HAP-1 (cell line): ENCODE results near the gene WDR64.

Source experiments
- DNase-seq, 2 experiments: peaks; one replicate each; pipeline ENCODE4 v3.0.0-alpha.2; 2016 to 2020; ENCODE audit warnings: low spot score in 2 of 2
- H3K27me3 ChIP-seq: fragments of 250-450 bp; sonication (Bioruptor Pico); 2 replicates; pipeline ENCODE4 v1.5.1; 2020; ENCODE audit warnings: low read depth, mild to moderate bottlenecking, moderate library complexity
- H3K36me3 ChIP-seq: fragments of 250-450 bp; sonication (Bioruptor Pico); replicated peaks from 2 replicates; pipeline ENCODE4 v1.5.1; 2020; ENCODE audit warnings: mild to moderate bottlenecking
- H3K4me1 ChIP-seq: fragments of 250-450 bp; sonication (Bioruptor Pico); 2 replicates; pipeline ENCODE4 v1.5.1; 2020; ENCODE audit warnings: mild to moderate bottlenecking
- H3K4me3 ChIP-seq: fragments of 250-450 bp; sonication (Bioruptor Pico); 2 replicates; pipeline ENCODE4 v1.5.1; 2020; ENCODE audit warnings: mild to moderate bottlenecking, moderate library complexity
- H3K9me3 ChIP-seq: fragments of 250-450 bp; sonication (Bioruptor Pico); 2 replicates; pipeline ENCODE4 v1.5.1; 2020; ENCODE audit warnings: mild to moderate bottlenecking, moderate library complexity
- in situ Hi-C: fragments of 300-500 bp; cut with MboI; formaldehyde crosslinking; loops from 3 replicates; pipeline ENCODE4 v1.14.3; 2020; ENCODE audit warnings: low sequenced_read_pairs, inconsistent platforms, mixed read lengths

Gene WDR64

GRCh38 chr1:241706257-241706656 lies 54.2 kb downstream of the WDR64 start:
- H3K4me3 ChIP-seq = no peak overlapping the region
- no peak for DNase-seq
- H3K9me3 ChIP-seq = no peaks in the 10 kb centered on the region
- in situ Hi-C loops = no loop called here
- H3K36me3 ChIP-seq = no peaks in the 10 kb centered on the region
- no peaks in the 10 kb centered on the region for H3K4me1 ChIP-seq
- no peaks in the 10 kb centered on the region for H3K27me3 ChIP-seq

DNA sequence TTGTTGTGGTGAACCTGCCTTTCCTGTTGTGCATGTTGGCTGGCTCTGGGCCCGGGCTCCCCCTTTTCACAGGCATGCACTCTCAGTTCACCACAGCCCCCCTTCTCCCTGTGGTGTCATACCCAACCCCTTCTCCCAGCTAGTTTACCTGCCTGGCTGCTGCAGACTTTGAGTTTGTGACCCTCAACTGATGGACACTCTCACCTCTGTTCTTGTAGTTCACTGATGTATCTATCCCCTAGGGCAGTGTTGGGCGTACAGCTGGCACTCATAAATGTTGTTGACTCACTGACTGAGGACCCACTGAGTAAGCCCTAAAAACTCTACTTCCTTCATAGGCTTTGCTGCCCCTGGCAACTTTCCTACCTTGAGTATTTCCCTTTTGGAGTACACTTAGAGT lies 54.9 kb downstream of the WDR64 start:
- Histone ChIP-seq H3K4me3 (no peak overlapping the region), H3K36me3 (no peaks in the 10 kb centered on the region), H3K9me3 (no peaks in the 10 kb centered on the region), H3K27me3 (no peaks in the 10 kb centered on the region), H3K4me1 (no peaks in the 10 kb centered on the region)
- in situ Hi-C loops = no loop called here
- DNase-seq = no peak

- H3K4me1 ChIP-seq = no peaks in the 10 kb centered on the region
- H3K4me3 ChIP-seq = no peak overlapping the region
- no peaks in the 10 kb centered on the region for H3K9me3 ChIP-seq
- in situ Hi-C loops = no loop called here
- no peak for DNase-seq
- no peaks in the 10 kb centered on the region for H3K36me3 ChIP-seq
- H3K27me3 ChIP-seq = no peaks in the 10 kb centered on the region
These were observed 55.4 kb downstream of the WDR64 start for GRCh38 chr1:241707442-241707841.

- H3K27me3 ChIP-seq = no peaks in the 10 kb centered on the region
- no peaks in the 10 kb centered on the region for H3K36me3 ChIP-seq
- H3K9me3 ChIP-seq = no peaks in the 10 kb centered on the region
- H3K4me3 ChIP-seq = no peak overlapping the region
- DNase-seq = no peak
- no peaks in the 10 kb centered on the region for H3K4me1 ChIP-seq
- in situ Hi-C loops = no loop called here
These were observed 59.2 kb downstream of the WDR64 start for GRCh38 chr1:241711326-241711725.

DNA sequence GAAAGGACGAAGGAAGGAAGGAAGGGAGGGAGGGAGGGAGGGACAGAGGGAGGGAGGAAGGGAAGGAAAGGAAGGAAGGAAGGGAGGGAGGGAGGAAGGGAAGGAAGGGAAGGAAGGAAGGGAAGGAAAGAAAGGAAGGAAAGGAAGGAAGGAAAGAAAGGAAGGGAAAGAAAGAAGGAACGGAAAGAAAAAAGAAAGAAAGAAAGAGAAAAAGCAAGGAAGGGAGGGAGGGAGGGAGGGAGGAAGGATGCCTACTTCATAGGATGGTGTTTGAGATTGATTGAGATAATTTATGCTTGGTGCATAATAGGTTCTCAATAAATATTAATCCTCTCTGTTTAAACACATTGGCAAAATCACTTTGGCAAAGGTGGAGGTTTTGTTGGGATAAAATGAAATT lies 61.2 kb downstream of the WDR64 start:
- Histone ChIP-seq H3K27me3 (no peaks in the 10 kb centered on the region), H3K36me3 (no peaks in the 10 kb centered on the region), H3K9me3 (no peaks in the 10 kb centered on the region), H3K4me3 (no peak overlapping the region), H3K4me1 (no peaks in the 10 kb centered on the region)
- no peak for DNase-seq
- in situ Hi-C loops = no loop called here

GRCh38 chr1:241714321-241715218 lies 62.5 kb downstream of the WDR64 start:
- in situ Hi-C loops = no loop called here

GRCh38 chr1:241715435-241715834 lies 63.4 kb downstream of the WDR64 start:
- Histone ChIP-seq H3K4me3 (no peak overlapping the region), H3K36me3 (no peaks in the 10 kb centered on the region), H3K4me1 (no peaks in the 10 kb centered on the region), H3K9me3 (no peaks in the 10 kb centered on the region), H3K27me3 (no peaks in the 10 kb centered on the region)
- no peak for DNase-seq
- in situ Hi-C loops = no loop called here

More at GRCh38 chr1:241714321-241715218, 62.5 kb downstream of the WDR64 start:
- Histone ChIP-seq H3K9me3 (no peaks in the 10 kb centered on the region), H3K36me3 (no peaks in the 10 kb centered on the region), H3K4me1 (no peaks in the 10 kb centered on the region), H3K4me3 (no peak overlapping the region), H3K27me3 (no peaks in the 10 kb centered on the region)
- no peak for DNase-seq

GRCh38 chr1:241715956-241716355 lies 63.9 kb downstream of the WDR64 start:
- in situ Hi-C loops = no loop called here
- H3K4me1 ChIP-seq = no peaks in the 10 kb centered on the region
- no peaks in the 10 kb centered on the region for H3K27me3 ChIP-seq
- H3K36me3 ChIP-seq = no peaks in the 10 kb centered on the region
- DNase-seq = no peak
- no peak overlapping the region for H3K4me3 ChIP-seq
- H3K9me3 ChIP-seq = no peaks in the 10 kb centered on the region

- Histone ChIP-seq H3K4me3 (no peak overlapping the region), H3K4me1 (no peaks in the 10 kb centered on the region), H3K9me3 (no peaks in the 10 kb centered on the region), H3K27me3 (no peaks in the 10 kb centered on the region), H3K36me3 (no peaks in the 10 kb centered on the region)
- no peak for DNase-seq
- in situ Hi-C loops = no loop called here
These were observed 65.0 kb downstream of the WDR64 start for GRCh38 chr1:241716915-241717656.

- Histone ChIP-seq H3K36me3 (no peaks in the 10 kb centered on the region), H3K4me3 (no peak overlapping the region), H3K27me3 (no peaks in the 10 kb centered on the region), H3K4me1 (no peaks in the 10 kb centered on the region), H3K9me3 (no peaks in the 10 kb centered on the region)
- in situ Hi-C loops = no loop called here
- DNase-seq = no peak
These were observed 65.9 kb downstream of the WDR64 start for GRCh38 chr1:241717975-241718374.

- in situ Hi-C loops = no loop called here
- Histone ChIP-seq H3K4me1 (no peaks in the 10 kb centered on the region), H3K27me3 (no peaks in the 10 kb centered on the region), H3K4me3 (no peak overlapping the region), H3K9me3 (no peaks in the 10 kb centered on the region), H3K36me3 (no peaks in the 10 kb centered on the region)
- no peak for DNase-seq
These were observed 68.9 kb downstream of the WDR64 start for GRCh38 chr1:241721011-241721410.

GRCh38 chr1:241722947-241723346 lies 70.9 kb downstream of the WDR64 start:
- no peak for DNase-seq
- Histone ChIP-seq H3K9me3 (no peaks in the 10 kb centered on the region), H3K4me1 (no peaks in the 10 kb centered on the region), H3K4me3 (no peak overlapping the region), H3K36me3 (no peaks in the 10 kb centered on the region), H3K27me3 (no peaks in the 10 kb centered on the region)
- in situ Hi-C loops = no loop called here

GRCh38 chr1:241724741-241725356 lies 72.8 kb downstream of the WDR64 start:
- in situ Hi-C loops = no loop called here
- H3K4me3 ChIP-seq = no peak overlapping the region
- no peak for DNase-seq
- H3K36me3 ChIP-seq = no peaks in the 10 kb centered on the region
- no peaks in the 10 kb centered on the region for H3K9me3 ChIP-seq
- H3K27me3 ChIP-seq = no peaks in the 10 kb centered on the region
- no peaks in the 10 kb centered on the region for H3K4me1 ChIP-seq

GRCh38 chr1:241730031-241730430 lies 78.0 kb downstream of the WDR64 start:
- Histone ChIP-seq H3K27me3 (no peaks in the 10 kb centered on the region), H3K36me3 (no peaks in the 10 kb centered on the region), H3K9me3 (no peaks in the 10 kb centered on the region), H3K4me1 (no peaks in the 10 kb centered on the region), H3K4me3 (no peak overlapping the region)
- in situ Hi-C loops = no loop called here
- DNase-seq = no peak
